Epidermal melanocyte (primary cell): ENCODE data around the gene ZRANB1.
"Not testable (repeated sequence)": the region's sequence is repeated elsewhere in the genome, so short reads cannot be mapped to it uniquely, and the experiment has no call there.

ENCODE experiments used
- DNase-seq: peaks from one replicate; pipeline ENCODE4 v3.0.0; 2011; ENCODE audit warnings: low spot score; ENCODE audit not compliant: insufficient read length

The ZRANB1 gene

DNA sequence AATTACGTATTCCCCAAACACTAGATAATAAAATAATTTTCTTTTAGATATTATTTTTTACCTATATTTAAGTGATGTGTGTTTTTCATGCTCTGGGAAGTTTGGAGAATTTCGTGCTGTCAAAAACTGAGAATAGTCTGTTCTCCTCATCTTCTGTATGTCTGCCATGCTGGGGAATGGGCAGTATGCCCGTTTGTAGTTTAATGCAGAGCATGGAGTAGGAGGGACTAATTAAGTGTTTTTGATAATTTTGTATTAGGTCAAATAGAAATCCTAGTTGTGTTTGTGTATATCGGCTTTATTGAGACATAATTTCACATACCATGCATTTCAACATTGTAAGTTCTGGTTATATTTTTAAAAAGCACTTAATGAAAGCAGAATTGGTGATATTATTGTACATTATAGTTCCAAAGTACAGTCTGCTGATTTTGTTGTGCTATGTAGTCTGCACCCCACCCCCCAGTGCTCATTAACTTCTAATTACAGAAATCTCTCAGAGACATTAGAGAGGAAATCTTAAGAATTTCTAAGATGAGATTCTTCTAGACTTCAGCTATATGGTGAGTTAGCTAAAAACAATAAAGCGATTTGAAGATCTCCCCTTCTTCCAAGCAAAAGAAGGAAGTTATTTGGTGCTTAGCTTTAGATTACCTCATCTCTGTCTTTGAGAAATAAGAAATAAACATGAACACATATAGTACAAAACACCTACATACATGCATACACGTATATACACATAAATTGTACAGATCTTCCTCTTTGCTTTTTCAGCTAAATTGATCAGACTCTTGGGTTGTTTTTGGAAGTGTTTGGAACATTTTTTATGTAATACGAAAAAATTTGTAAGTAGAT, 22.2 kb downstream of the ZRANB1 start:
- no peak for DNase-seq

DNA sequence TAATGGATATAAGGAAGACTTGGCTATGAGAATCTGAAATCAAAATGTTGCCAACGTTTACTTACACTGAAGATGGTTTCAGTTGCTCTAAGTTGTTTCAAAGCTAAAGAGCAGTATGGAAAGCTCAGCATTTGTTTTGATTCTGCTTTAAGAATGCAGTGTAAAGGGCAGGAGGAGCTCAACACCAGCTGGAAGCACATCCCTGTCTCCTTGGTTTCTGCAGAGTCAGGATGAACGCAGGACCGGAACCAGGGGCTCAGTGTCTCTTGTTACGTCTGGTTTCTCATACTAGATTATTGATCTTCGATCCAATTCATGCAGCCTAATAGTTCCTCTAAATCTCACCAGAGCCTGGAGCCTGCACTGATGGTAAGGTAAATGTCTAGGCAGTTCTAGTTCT, 24.1 kb downstream of the ZRANB1 start:
- DNase-seq, result no peak

DNA sequence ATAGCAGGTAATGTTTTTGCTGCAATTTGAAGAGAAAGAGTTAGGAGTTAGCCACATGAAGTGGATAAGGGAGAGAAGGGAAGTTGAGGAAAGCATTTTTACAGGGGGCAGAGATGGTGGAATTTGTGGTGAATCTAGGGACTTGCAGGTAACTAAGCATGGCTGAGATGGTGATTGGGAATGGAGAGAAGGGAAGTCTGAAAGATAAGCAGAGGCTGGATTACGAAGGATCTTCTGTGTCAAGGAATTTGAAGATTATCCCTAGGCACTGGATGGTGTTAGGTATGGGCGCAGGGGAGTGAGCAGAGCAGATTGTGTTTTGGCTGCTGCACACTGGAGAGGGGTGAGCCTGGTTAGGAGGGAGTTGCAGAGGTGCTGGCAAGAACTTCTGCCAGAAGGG, 25.3 kb downstream of the ZRANB1 start:
- no peak for DNase-seq

DNA sequence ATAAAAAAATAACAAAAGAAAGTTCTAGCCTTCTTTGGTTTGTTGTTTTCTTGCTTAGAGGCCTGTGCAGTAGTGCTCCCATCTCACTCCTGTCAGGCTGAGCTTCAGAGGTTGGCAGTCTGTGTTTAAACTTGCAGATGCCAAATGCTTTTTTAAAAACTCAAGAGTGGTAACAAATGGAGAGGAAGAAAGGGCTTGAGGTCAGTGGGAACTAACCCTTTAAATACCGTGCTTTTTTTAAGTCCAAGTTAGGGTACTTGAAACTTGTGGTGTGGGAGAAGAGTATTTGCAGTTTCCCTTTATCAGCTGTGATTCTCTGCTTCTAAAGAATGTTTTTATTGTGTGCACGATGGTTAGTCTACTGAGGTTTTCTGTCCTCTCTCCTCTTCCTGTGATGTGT, 29.4 kb downstream of the ZRANB1 start:
- DNase-seq, result no peak

DNA sequence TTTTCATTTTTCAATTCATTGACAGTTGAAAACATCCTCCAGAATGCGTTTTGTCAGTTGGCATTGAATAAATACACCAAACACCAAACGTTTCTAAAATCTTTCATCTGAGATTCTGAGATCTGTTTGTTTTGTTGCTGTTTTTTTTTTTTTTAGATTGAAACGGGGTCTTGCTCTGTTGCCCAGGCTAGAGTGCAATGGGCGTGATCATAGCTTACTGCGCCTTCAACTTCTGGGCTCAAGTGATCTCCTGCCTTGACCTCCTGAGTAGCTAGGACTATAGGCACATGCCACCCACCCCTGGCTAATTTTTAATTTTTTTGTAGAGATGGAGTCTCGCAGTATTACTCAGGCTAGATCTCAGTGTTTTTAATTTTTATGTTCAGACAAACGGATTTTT, 30.7 kb downstream of the ZRANB1 start:
- no peak for DNase-seq

DNA sequence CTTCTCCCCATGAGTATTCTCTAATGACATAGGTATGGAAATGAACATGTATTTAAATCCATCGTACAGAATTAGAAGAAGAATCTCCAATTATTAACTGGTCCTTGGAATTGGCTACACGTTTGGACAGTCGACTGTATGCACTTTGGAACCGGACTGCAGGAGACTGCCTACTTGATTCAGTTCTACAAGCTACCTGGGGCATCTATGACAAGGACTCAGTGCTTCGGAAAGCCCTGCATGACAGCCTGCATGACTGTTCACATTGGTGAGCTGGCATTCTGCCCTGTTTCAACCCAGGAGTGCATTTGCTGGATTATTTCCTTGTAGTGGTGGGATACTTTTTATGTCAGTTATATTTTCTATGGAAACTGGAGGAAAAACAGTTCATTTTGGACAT, 32.2 kb downstream of the ZRANB1 start:
- DNase-seq, result no peak

DNA sequence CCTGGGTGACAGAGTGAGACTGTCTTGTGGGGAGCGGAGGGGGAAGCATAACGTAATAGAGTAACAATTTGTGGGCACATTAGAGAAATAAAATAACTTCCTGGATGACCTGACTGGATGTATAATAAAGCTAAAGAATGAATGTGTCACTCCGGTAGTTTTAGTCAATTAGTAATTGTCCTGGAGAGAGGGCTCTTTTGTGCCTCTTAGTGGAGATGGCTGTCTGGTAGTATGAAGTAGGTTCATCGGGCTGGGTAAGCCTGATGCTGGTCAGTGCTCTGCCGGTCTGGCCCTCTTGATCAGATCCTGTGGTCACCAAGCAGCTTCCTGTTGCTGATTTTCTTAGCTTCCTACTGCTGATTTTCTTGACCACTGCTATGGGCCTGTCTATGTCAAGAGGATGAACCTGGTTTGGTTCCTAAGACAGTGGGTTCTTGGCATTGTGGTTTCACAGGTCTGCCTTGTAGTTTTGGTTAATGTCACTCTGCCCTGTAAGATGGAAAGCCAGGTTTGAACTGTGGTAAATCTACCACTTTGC, 34.1 kb downstream of the ZRANB1 start:
- DNase-seq, result no peak

DNA sequence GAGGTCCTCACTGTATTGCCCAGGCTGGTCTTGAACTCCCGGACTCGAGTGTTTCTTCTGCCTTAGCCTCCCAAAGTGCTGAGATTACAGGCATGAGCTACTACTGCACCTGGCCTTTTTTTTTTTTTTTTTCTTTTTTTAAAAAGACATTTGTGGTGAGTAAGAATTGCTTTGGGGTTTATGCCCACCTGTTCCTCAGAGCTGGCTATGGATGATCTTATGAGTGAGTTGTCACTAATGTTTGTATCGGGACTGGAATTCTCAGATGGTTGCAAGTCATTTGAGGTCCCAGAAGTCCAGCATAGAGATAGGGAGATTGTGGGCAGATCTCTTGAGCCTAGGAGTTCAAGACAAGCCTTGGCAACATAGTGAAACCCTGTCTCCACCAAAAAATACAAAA, 35.2 kb downstream of the ZRANB1 start:
- no peak for DNase-seq

DNA sequence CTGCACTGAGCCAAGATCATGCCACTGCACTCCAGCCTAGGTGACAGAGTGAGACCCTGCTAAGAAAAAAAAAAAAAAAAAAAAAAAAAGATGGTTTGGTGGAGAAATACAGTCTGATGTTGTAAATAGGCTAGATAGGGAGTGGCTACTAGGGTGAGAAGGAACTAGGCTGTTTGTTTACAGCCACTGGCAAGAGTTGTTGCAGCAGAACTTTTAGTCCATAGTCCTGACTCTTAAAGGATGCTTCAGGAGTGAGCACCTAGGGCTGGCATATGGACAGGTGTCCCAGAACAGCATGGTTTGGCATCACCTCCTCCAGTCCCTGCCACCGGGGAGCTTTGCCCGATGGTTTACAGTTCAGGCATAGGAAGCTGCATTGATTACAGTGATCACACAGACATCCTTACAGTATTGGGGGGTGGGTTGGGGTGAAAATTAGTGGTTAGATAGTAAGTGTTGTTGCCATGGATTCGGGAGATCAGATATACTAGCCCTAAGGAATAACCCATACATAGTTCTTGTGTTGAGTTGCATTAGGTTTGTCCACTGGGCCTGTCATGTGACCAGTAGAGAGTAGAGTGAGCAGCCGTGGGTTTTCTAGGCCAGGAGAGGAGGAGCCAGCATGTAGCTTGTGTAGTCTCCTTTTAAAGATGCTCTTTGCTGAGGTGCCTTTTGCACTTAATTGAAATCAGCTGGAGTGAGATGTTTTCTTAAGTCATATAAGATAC, 35.9 kb downstream of the ZRANB1 start:
- DNase-seq, result no peak

DNA sequence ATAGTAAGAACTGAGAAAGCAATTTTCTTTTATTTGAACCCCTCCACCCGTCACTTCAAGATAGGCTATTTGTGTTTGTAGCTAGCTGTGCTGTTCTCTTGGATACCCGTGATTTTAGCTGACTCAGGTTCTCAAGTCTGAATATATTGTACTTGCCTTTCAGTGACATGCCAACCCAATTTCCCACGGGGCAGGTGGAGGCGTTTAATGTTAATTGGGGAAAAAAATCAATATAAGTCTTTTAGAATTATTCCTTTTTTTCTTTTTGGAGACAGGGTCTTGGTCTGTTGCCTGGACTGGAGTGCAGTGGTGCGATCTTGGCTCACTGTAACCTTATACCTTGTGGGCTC, 36.4 kb downstream of the ZRANB1 start:
- DNase-seq, result no peak

DNA sequence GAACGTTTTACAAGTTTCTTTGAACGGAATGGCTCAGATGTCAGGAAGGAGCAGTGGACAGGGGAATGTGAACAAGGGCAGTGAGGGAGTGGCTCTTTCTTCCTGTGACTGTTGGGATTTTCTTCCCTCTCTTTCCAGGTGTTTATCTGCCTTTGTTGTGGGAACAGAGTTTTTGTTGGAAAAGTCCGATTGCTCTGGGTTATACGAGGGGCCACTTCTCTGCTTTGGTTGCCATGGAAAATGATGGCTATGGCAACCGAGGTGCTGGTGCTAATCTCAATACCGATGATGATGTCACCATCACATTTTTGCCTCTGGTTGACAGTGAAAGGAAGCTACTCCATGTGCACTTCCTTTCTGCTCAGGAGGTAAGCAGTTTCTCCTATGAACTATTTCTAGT, 41.4 kb downstream of the ZRANB1 start:
- no peak for DNase-seq

DNA sequence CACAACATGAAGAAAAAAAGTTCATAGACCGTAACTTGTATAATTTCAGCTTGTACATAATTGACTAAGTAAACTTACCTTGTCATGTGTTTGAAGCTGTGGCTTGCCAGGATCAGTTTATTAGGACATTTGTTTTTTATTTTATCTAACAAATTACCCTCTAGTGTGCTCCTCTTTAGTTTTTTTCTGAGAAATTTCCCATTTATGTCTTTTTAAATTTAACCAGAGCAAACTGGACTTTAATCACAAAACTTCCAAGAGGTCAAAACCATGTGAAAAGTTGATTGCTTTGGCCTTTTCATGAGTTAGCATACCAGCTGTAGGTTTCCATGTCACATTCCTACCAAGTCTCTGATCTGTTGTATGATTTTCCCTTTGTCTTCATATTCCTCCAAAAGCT, 42.5 kb downstream of the ZRANB1 start:
- DNase-seq, result no peak

DNA sequence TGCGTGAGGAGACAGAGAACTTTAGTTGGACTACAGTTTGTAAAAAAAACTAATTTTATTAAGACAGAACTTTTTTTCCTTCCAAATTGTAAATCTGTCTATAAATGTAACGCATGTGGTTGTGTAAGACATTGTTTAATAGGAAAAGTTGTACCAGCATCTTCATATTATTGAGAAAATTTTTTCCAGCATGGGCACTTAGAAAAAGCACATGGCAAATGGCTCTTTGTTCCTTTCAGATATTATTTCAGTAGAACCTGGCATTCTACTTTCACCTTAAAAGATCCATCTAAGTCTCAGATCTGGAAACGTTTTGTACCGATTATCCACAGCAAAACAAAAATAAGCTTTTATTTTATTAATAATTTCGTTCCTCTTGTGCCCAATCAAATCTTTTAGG, 43.2 kb downstream of the ZRANB1 start:
- DNase-seq, result no peak

DNA sequence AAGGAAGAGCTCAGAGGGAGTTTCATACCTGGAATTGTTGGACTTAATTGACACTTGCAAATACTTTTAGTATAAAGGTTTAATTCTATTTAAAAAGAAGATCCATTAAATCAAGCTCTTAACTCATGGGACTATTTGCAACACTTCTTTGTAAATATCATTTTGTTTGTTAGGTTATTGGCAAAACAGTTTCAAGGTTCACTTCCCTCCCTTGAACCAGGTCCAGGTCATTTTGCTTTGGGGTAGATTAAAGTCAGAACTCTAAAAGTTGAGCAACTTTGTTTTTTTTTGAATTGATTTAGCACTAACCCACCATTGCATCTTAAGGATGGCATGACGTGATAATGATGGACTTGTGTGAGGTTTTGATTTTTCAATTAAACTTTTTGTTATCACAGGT, 45.9 kb downstream of the ZRANB1 start:
- no peak for DNase-seq

DNA sequence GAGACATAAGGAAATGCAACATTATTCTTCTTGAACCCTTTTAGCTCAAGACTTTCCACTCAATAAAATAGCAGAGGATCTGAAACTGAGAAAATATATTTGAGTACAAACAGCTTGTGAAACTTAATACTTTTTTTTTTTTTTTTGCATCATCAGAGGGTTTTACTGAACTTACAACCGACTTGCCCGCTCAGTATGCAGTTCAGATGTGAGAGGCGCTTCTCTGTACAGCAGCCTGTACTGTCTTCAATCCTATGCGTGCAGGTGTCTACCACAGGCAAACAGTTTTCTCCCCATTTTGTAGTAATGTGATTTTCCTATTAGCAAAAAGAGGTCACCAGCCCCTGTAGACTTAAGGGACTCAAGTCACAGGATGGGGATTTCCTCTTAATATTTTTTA, 46.8 kb downstream of the ZRANB1 start:
- DNase-seq, result not testable (repeated sequence)

DNA sequence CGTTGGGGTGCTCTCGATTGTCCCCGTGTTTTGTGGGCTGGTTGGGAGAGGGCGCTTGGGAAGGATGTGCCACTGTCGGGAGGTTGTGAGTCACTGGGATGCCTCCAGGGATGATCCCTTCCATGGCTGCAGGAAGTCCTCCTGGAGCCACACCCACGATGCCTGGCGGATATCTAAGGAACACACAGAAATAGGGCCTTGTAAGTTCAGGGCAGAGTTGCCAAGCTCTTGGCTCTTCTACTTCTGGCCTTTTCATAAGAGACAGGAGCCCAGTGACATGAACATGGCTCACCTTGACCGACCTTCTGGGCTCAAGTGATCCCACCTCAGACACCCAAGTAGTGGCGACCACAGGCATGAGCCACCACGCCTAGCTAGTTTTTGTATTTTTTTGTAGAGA, 47.6 kb downstream of the ZRANB1 start:
- no peak for DNase-seq

DNA sequence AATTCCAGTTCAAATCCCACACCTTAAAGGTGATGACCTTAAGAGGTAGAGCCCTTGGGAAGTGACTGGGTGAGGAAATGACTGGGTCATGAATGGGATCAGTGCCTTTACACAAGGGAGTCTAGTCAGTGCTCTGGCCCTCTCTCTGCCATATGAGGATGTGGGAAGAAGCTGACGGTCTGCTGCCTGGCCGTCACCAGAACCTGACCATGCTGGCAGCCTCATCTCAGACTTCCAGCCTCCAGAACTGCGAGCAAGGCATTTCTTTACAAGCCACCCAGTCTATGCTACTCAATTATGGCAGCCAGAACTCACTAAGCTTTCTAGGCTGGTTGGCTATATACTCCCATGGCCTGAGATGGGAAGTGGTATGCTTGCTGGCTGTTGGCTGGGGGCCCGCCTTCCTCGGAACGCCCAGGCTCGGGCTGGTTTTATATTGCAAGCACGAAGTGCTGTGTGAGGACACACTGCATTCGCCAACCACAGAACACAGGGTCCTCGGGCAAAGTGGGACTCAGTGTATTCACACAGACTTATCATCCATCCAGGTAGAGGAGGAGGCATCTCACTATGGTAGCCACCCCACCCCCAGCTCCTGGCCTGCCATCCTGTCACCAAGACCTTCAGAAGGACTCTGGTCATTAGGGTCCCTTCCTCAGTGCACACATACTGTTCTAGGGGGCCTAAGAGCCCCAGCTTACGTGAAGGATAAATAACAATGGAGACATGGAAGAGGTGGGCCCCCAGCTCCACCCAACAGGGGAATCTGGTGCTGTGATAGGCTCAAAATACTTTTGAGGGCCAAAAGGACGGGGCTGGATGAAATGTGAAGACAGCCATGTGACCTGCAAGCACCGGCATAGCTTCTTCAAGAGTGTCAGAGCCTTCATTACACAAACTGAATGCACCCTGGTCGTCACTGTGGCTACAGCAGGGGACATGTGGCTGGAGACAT, 49.0 kb downstream of the ZRANB1 start:
- no peak for DNase-seq

DNA sequence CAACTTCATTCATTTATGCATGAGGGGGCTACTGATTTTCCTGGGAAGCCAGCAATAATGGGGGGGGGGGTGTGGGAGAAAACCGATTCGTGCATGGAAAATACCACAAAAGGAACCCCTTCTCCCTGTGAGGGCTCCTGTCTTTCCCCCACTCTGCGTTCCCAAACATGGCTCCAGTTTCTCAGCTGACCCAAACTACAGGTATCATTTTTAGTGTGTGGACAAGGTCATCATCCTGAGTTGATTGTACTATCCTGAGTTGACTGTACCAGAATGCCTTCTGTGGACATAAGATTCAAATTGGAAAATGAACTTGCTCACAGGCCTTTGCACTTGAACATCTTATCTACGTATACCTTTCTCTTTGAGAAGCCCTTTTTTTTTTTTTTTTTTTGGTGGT, 49.9 kb downstream of the ZRANB1 start:
- no peak for DNase-seq

DNA sequence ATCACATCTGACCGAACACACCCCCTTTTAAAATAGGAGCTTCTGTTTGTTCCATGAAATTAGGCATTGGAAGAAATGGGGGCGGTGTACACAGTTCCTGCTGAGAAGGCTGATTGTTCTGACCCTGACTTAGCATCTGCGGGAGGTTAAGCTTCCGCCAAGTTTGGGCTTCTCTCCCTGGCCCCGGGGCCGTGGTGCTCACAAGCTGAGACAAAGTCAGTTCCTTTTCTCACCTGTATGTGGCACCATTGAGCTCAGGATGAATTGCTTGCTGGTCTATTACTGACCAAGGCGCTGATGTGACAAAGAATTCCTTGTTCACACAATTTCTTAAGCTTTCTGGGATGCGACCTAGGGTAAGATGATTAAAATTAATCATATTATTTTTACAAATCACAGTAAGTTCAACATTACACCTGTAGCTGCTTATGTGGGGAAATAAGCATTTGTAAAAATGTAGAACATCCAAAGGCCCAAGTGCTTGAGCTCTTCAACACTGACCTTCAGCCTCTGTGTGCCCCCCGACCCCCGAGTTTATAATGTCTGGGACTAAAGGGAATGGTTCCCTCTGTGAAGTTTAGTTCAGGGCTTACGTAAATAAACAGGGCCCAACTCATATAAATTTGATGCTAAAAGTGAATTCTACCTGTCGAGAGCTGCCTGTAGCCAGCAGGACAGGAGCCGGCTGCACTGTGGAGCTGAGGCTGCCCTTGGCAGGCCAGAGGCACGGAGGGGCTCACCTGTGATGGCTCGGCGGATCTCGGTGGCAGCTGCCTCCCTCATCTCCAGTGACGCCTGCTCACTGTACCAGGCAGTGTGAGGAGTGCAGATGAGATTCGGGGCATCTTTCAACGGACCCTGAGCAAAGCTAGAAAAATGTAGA, 50.8 kb downstream of the ZRANB1 start:
- no peak for DNase-seq

DNA sequence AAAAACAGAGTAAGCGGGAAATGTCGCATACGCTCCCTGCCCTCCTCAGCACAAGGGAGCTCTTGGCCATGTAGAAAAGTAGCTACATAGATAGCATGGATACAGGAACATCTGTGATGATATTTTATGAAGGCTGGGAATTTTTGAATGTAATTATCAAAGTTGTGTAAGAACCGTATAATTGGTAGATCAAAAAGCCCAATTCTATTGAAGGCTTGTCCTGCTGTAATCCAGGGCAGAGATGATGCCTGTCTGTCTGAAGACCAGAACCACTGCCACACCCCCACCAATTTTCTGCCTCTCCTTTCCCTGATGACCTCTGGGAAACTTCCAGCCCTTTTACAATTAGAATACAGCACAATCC, 51.4 kb downstream of the ZRANB1 start:
- DNase-seq, result no peak
